SKM-1 (cell line): Measurements from ENCODE around the gene ISYNA1.
A peak's percentile ranks its signal among the peaks of the same experiment; 100 is the strongest.

Source experiments
- DNase-seq: peaks from one replicate; lab custom pipeline; 2025; ENCODE audit not compliant: unreplicated experiment; lab: John Stamatoyannopoulos, UW

ISYNA1 gene

GRCh38 chr19:18397242-18398202 is 40.4 kb downstream of the ISYNA1 start, which contains the start of gene LRRC25:
Gene LRRC25, minus strand, starts transcription at chr19:18397622. Its CDS starts 659 bp downstream, at chr19:18396963.
- DNase-seq = peak; percentile 93

GRCh38 chr19:18396471-18397241 is 41.3 kb downstream of the ISYNA1 start:
- no peak for DNase-seq

GRCh38 chr19:18393836-18394235 is 44.1 kb downstream of the ISYNA1 start:
- no peak for DNase-seq

GRCh38 chr19:18392926-18393325 is 45.0 kb downstream of the ISYNA1 start:
- DNase-seq = no peak

- peak; percentile 65 for DNase-seq
Measured at GRCh38 chr19:18392417-18392816, 45.5 kb downstream of the ISYNA1 start.

GRCh38 chr19:18391509-18392075 is 46.3 kb downstream of the ISYNA1 start:
- DNase-seq = no peak

- DNase-seq = no peak
Measured at GRCh38 chr19:18390065-18390907, 47.6 kb downstream of the ISYNA1 start.

GRCh38 chr19:18389726-18390064 is 48.2 kb downstream of the ISYNA1 start:
- DNase-seq = no peak

- DNase-seq = no peak
Measured at GRCh38 chr19:18388960-18389725, 48.8 kb downstream of the ISYNA1 start.

- DNase-seq = peak; percentile 56
Measured at GRCh38 chr19:18388100-18388959, 49.6 kb downstream of the ISYNA1 start.

- no peak for DNase-seq
Measured at GRCh38 chr19:18386543-18387271, 51.2 kb downstream of the ISYNA1 start.

- DNase-seq = peak; percentile 47
Measured at GRCh38 chr19:18385675-18386542, 52.0 kb downstream of the ISYNA1 start, which contains the start of gene GDF15. Gene GDF15, plus strand, starts transcription at chr19:18386158. Its CDS starts 32 bp downstream, at chr19:18386190.

- DNase-seq = no peak
Measured at GRCh38 chr19:18385359-18385674, 52.6 kb downstream of the ISYNA1 start.

GRCh38 chr19:18384775-18385174 is 53.2 kb downstream of the ISYNA1 start:
- no peak for DNase-seq
